GM19025 (cell line): ENCODE results near the gene C2CD4C.
"Not testable (repeated sequence)": the region's sequence is repeated elsewhere in the genome, so short reads cannot be mapped to it uniquely, and the experiment has no call there.

ENCODE experiments used
- ATAC-seq: cut with Tn5 transposase; IDR thresholded peaks from one replicate; pipeline ENCODE4 v1.9.1; 2021; ENCODE audit warnings: mild to moderate bottlenecking, low read depth, moderate library complexity; ENCODE audit not compliant: unreplicated experiment

Gene C2CD4C

GRCh38 chr19:369876-370275, 39.1 kb downstream of the C2CD4C start:
- no peak for ATAC-seq

GRCh38 chr19:369256-369655, 39.7 kb downstream of the C2CD4C start:
- no peak for ATAC-seq

- no peak for ATAC-seq
Measured at GRCh38 chr19:368630-369024, 40.3 kb downstream of the C2CD4C start.

- ATAC-seq = no peak
Measured at GRCh38 chr19:367963-368629, 40.9 kb downstream of the C2CD4C start.

GRCh38 chr19:367561-367960, 41.4 kb downstream of the C2CD4C start:
- ATAC-seq = no peak

- no peak for ATAC-seq
Measured at GRCh38 chr19:366951-367350, 42.0 kb downstream of the C2CD4C start.

GRCh38 chr19:366205-366783, 42.7 kb downstream of the C2CD4C start:
- ATAC-seq = no peak

GRCh38 chr19:364496-365287, 44.3 kb downstream of the C2CD4C start:
- no peak for ATAC-seq

- no peak for ATAC-seq
Measured at GRCh38 chr19:362683-363082, 46.3 kb downstream of the C2CD4C start.

GRCh38 chr19:362154-362553, 46.8 kb downstream of the C2CD4C start:
- no peak for ATAC-seq

- ATAC-seq = no peak
Measured at GRCh38 chr19:359653-359925, 49.4 kb downstream of the C2CD4C start.

GRCh38 chr19:355536-355935, 53.4 kb downstream of the C2CD4C start:
- ATAC-seq = not testable (repeated sequence)
